NCI-H82 (cell line): ENCODE data around the gene TRIM56.
A peak's percentile ranks its signal among the peaks of the same experiment; 100 is the strongest.

Source experiments
- DNase-seq: peaks from one replicate; lab custom pipeline; 2025; lab: John Stamatoyannopoulos, UW

The TRIM56 gene

DNA sequence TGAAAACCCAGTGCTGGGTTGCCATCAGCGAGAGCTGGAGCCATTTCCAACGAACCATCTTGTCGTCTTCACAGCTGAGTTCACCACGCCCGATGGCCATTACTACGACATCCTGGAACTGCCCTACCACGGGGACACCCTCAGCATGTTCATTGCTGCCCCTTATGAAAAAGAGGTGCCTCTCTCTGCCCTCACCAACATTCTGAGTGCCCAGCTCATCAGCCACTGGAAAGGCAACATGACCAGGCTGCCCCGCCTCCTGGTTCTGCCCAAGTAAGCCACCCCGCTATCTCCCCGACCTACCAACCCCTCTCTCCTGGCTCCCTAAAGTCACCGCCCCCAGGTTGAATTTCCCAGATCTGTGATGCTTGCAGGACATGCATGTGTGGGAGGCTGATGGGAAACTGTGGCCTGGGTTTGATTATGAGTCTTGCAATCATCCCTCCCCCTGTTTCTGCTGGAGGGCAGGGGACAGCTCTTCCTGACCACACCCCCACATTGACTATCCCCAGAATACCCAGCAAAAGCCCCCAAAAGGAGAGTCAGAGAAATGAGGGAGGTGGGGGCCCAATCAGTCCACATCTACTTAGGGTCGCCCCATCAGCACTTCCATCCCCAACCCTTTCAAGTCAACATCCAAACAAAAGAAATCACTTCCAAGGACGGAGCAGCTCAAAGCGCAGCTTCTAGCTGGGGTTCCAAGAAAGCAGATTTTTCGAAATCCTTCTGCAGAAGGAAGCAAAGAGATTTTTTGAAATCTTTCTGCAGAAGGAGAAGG lies 48.5 kb downstream of the TRIM56 start:
- DNase-seq, result no peak

DNA sequence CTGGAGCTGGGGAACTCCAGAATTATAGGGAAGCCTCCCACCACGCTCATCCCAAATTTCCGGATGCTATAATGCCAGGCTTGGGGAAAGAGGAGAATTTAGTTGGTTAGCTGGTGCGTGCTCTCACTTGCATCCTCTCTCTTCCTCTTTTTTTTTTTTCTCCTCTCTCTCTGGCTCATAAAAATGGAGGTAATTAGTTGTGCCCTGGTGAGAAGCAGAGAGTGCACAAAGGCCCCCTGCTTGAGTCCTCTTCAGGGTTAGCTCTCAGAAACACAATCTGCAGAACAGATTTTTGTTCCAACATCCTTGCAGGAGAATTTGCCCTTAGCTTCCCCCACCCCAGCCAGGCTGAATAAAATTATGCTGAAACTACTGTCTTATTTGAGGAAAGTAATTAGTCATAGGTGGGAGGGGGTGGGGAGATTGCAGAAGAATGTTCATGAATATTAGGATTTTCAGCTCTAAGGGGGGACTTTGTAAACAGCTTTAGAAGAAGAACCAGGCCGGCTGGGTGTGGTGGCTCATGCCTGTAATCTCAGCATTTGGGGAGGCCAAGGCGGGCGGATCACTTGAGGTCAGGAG lies 49.2 kb downstream of the TRIM56 start:
- DNase-seq, result no peak

DNA sequence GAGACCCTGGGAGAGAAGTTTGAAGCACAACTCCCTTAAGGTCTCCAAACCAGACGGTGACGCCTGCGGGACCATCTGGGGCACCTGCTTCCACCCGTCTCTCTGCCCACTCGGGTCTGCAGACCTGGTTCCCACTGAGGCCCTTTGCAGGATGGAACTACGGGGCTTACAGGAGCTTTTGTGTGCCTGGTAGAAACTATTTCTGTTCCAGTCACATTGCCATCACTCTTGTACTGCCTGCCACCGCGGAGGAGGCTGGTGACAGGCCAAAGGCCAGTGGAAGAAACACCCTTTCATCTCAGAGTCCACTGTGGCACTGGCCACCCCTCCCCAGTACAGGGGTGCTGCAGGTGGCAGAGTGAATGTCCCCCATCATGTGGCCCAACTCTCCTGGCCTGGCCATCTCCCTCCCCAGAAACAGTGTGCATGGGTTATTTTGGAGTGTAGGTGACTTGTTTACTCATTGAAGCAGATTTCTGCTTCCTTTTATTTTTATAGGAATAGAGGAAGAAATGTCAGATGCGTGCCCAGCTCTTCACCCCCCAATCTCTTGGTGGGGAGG lies 52.5 kb downstream of the TRIM56 start:
- DNase-seq, result no peak

DNA sequence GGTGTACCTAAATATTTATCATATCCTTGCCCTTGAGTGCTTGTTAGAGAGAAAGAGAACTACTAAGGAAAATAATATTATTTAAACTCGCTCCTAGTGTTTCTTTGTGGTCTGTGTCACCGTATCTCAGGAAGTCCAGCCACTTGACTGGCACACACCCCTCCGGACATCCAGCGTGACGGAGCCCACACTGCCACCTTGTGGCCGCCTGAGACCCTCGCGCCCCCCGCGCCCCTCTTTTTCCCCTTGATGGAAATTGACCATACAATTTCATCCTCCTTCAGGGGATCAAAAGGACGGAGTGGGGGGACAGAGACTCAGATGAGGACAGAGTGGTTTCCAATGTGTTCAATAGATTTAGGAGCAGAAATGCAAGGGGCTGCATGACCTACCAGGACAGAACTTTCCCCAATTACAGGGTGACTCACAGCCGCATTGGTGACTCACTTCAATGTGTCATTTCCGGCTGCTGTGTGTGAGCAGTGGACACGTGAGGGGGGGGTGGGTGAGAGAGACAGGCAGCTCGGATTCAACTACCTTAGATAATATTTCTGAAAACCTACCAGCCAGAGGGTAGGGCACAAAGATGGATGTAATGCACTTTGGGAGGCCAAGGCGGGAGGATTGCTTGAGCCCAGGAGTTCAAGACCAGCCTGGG lies 53.1 kb downstream of the TRIM56 start:
- peak; percentile 46 for DNase-seq

DNA sequence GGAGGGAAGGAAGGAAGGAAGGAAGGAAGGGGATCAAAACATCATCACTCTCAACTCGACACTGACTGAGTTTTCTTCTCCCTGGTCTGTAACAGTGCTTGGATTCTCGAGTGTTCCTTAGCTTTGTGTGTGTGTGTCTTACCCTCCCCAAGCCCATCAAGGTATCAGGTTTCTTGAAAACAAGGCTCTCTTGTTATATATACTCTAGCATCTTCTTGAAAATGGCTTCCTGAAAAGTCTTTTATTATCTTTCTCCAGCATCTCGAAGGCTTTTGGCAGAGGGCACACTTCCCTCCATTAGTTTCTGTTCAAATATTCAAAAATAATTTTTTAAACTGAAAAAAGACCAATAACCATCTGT lies 55.0 kb downstream of the TRIM56 start:
- no peak for DNase-seq

DNA sequence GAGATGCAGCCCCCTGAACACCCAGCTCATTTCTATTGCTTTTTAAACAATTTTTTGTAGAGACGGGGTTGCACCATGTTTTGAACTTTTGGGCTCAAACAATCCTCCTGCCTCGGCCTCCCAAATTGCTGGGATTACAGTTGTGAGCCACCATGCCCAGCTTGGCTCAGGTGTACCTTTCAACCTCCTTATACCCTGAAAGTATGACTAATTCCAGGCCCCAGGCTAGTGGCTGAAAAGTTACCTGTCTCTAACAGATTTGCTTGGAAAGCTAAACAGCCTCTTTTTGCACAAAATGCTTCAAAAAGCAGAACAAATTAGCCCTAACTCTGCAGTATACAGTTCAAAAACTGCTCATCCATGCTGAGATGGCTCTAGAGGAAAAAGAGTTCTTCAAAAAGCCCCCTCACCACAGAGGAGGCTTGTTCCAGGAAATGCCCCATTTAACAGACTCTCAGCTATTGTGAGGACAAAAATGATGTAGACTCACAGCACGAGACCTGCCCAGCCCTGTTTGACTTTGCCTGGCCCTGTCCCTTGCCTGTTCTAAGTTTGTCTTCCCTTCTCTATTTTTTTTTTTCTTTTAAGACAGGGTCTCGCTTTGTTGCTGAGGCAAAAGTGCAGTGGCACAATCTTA lies 55.6 kb downstream of the TRIM56 start:
- DNase-seq, result no peak
